Gastroesophageal sphincter (tissue), 3 donors: ENCODE data around the gene TSPAN19.

Experiments used
- CTCF ChIP-seq, 4 experiments: fragments of 200-600 bp in 2 of 4; fragments of 450-650 bp in 2 of 4; sonication (generic) in 1 of 4; IDR thresholded peaks; one replicate each; pipeline ENCODE4 v1.5.1; 2017 to 2019; ENCODE audit warnings: antibody characterized with exemption in 4 of 4, mild to moderate bottlenecking in 2 of 4, moderate library complexity in 2 of 4
- EP300 ChIP-seq: sonication (generic); formaldehyde crosslinking; IDR thresholded peaks from one replicate; pipeline ENCODE4 v1.6.1; 2017; ENCODE audit warnings: antibody characterized with exemption, mild to moderate bottlenecking
- POLR2A ChIP-seq, 2 donors: fragments of 450-650 bp; IDR thresholded peaks; one replicate each; pipeline ENCODE4 v1.6.1; 2017; ENCODE audit warnings: antibody characterized with exemption in 2 of 2, mild to moderate bottlenecking in 2 of 2, moderate library complexity in 1 of 2
- POLR2AphosphoS5 ChIP-seq: sonication (generic); formaldehyde crosslinking; IDR thresholded peaks from one replicate; pipeline ENCODE4 v1.6.1; 2017; ENCODE audit warnings: antibody characterized with exemption

DNA sequence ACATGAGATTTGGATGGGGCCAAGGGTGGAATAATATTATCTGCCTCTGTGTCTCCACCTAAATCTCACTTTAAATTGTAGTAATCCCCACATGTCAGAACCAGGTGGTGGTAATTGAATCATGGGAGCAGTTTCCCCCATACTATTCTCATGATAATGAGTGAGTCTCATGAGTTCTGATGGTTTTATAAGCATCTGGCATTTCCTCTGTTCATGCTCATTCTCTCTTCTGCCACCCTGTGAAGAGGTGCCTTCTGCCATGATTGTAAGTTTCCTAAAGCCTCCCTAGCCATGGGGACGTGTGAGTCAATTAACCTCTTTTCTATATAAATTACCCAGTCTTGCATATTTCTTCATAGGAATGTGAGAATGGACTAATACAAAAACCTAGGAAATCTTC lies 29.9 kb downstream of the TSPAN19 start:
- TF ChIP-seq CTCF (IDR thresholded peaks at IDR 0.05): no peak
- TF ChIP-seq POLR2A (IDR thresholded peaks at IDR 0.05): no peak
- TF ChIP-seq POLR2AphosphoS5: no peak
- no peak for TF ChIP-seq EP300
